Right ventricle myocardium inferior (tissue), 1 donor: ENCODE results near the gene ATP5PB. TPM values are rescaled to one million over a fixed set of nuclear protein-coding genes. Genes with fewer than 3 reads are reported as not detected.

ENCODE experiments used
- ATAC-seq: fragments of 200-7000 bp; cut with Tn5 transposase; one replicate; pipeline ENCODE4 v1.9.1; 2020; ENCODE audit warnings: mild to moderate bottlenecking, moderate library complexity
- DNase-seq: peaks from one replicate; pipeline ENCODE4 v3.0.0; 2021; ENCODE audit errors: missing footprints
- intact Hi-C: fragments of 100-400 bp; cut with DNase I; formaldehyde crosslinking; loops from one replicate; pipeline ENCODE4 v1.11.0; 2022
- long read RNA-seq: library from polyadenylated mRNA; unstranded; transcript quantifications from one replicate; pipeline ENCODE4 v2.0.0, GENCODE V29; 2021
- total RNA-seq: library from RNA; stranded (reverse); fragmentation: NEBNext Ultra II Directional; extraction: Animal tissue kit (Norgen Biotek cat#: 25700); gene quantifications from one replicate; pipeline ENCODE4 v1.2.1, GENCODE V29; 2021
- donor health status: DM: no; HTN: yes; CAD: no; lungs with severe emphysema.

The ATP5PB gene
- 691 TPM for total RNA-seq
- long read RNA-seq, transcript ATP5PB-202 (7 exons, 3,156 nt), result major isoform, 250 of 264 reads
- long read RNA-seq, transcript ATP5PB-201 (6 exons, 1,040 nt), result minor isoform, 5 of 264 reads
- long read RNA-seq, partial matches to known transcripts, result 1 of 264 reads
- long read RNA-seq, other reads (novel, unspliced or antisense), result 8 of 264 reads

GRCh38 chr1:111448918-111449702 lies at the start of gene ATP5PB, which contains the start of gene WDR77:
ATP5PB (plus strand) TSS chr1:111449464; CDS start chr1:111449542, 78 bp downstream.
WDR77 (minus strand) TSS chr1:111449256; CDS start chr1:111449169, 87 bp downstream.
- ATAC-seq (peak; percentile 95), DNase-seq (peak; percentile 95)
- intact Hi-C loops, result no loop called here

- ATAC-seq, result no peak
- intact Hi-C loops, result loop anchor here (1.0 kb wide), 1 partner anchor 177 kb away; no protein-coding TSS in a partner anchor
- no peak for DNase-seq
Observed at GRCh38 chr1:111399792-111400610, 49.3 kb upstream of the ATP5PB start.

GRCh38 chr1:111402083-111402482 lies 47.2 kb upstream of the ATP5PB start:
- DNase-seq, result no peak
- intact Hi-C loops, result no loop called here
- no peak for ATAC-seq

GRCh38 chr1:111404588-111404987 lies 44.7 kb upstream of the ATP5PB start:
- intact Hi-C loops, result no loop called here
- ATAC-seq, result no peak
- DNase-seq, result no peak

GRCh38 chr1:111406321-111406768 lies 42.9 kb upstream of the ATP5PB start:
- intact Hi-C loops, result no loop called here
- DNase-seq (no peak), ATAC-seq (no peak)

GRCh38 chr1:111407301-111407700 lies 42.0 kb upstream of the ATP5PB start:
- intact Hi-C loops, result no loop called here
- ATAC-seq, result no peak
- DNase-seq, result no peak

GRCh38 chr1:111412839-111413238 lies 36.4 kb upstream of the ATP5PB start:
- intact Hi-C loops, result no loop called here
- no peak for DNase-seq
- no peak for ATAC-seq

- DNase-seq, result no peak
- ATAC-seq, result no peak
- intact Hi-C loops, result no loop called here
Observed at GRCh38 chr1:111414756-111415155, 34.5 kb upstream of the ATP5PB start.

GRCh38 chr1:111415461-111415860 lies 33.8 kb upstream of the ATP5PB start:
- intact Hi-C loops, result no loop called here
- DNase-seq, result no peak
- no peak for ATAC-seq

- ATAC-seq, result no peak
- intact Hi-C loops, result no loop called here
- no peak for DNase-seq
Observed at GRCh38 chr1:111417755-111418154, 31.5 kb upstream of the ATP5PB start.

- DNase-seq, result no peak
- intact Hi-C loops, result no loop called here
Observed at GRCh38 chr1:111419037-111419436, 30.2 kb upstream of the ATP5PB start.

GRCh38 chr1:111420377-111420776 lies 28.9 kb upstream of the ATP5PB start:
- DNase-seq (no peak), ATAC-seq (no peak)
- intact Hi-C loops, result no loop called here

More at GRCh38 chr1:111419037-111419436, 30.2 kb upstream of the ATP5PB start:
- ATAC-seq, result no peak

GRCh38 chr1:111422546-111423391 lies 26.5 kb upstream of the ATP5PB start:
- DNase-seq, result no peak
- intact Hi-C loops, result no loop called here

GRCh38 chr1:111424281-111424680 lies 25.0 kb upstream of the ATP5PB start:
- intact Hi-C loops, result no loop called here
- ATAC-seq (no peak), DNase-seq (no peak)

More at GRCh38 chr1:111422546-111423391, 26.5 kb upstream of the ATP5PB start:
- no peak for ATAC-seq

- intact Hi-C loops, result no loop called here
- DNase-seq (no peak), ATAC-seq (no peak)
Observed at GRCh38 chr1:111436726-111437125, 12.5 kb upstream of the ATP5PB start.

GRCh38 chr1:111439461-111440351 lies 9.6 kb upstream of the ATP5PB start:
- ATAC-seq (no peak), DNase-seq (no peak)
- intact Hi-C loops, result no loop called here

- DNase-seq (no peak), ATAC-seq (no peak)
- intact Hi-C loops, result no loop called here
Observed at GRCh38 chr1:111441573-111442192, 7.6 kb upstream of the ATP5PB start.
